GM18507 (cell line): ENCODE measurements around the gene DBN1.

Experiments used
- DNase-seq: peaks from one replicate; pipeline ENCODE4 v3.0.0; 2011; ENCODE audit warnings: low read depth; ENCODE audit not compliant: insufficient read length; ENCODE audit errors: extremely low spot score
- FAIRE-seq: peaks from 2 replicates; lab custom pipeline; 2011; peaks lifted over from hg19 to GRCh38; lab: Jason Lieb, UNC

Gene DBN1

GRCh38 chr5:177459357-177459756, 14.1 kb downstream of the DBN1 start:
- DNase-seq = no peak
- no peak for FAIRE-seq

- FAIRE-seq (no peak), DNase-seq (no peak)
These were observed 14.5 kb downstream of the DBN1 start for GRCh38 chr5:177458912-177459350.

- FAIRE-seq (no peak), DNase-seq (no peak)
These were observed 15.4 kb downstream of the DBN1 start for GRCh38 chr5:177457852-177458681.

- DNase-seq = peak; percentile 85
- peak; percentile 99 for FAIRE-seq
These were observed 16.2 kb downstream of the DBN1 start for GRCh38 chr5:177456976-177457851.

- no peak for DNase-seq
- no peak for FAIRE-seq
These were observed 16.9 kb downstream of the DBN1 start for GRCh38 chr5:177456591-177456964.

- peak; percentile 94 for FAIRE-seq
- DNase-seq = peak; percentile 85
These were observed 17.5 kb downstream of the DBN1 start for GRCh38 chr5:177455661-177456590.

- peak; percentile 73 for DNase-seq
- peak; percentile 83 for FAIRE-seq
These were observed 18.3 kb downstream of the DBN1 start for GRCh38 chr5:177455036-177455660.

- DNase-seq (peak; percentile 95), FAIRE-seq (peak; percentile 93)
These were observed 18.9 kb downstream of the DBN1 start for GRCh38 chr5:177454397-177455035.

GRCh38 chr5:177453852-177454396, 19.5 kb downstream of the DBN1 start:
- FAIRE-seq = peak; percentile 66
- no peak for DNase-seq

GRCh38 chr5:177452688-177453638, 20.5 kb downstream of the DBN1 start:
- no peak for FAIRE-seq
- no peak for DNase-seq

- DNase-seq (no peak), FAIRE-seq (no peak)
These were observed 22.6 kb downstream of the DBN1 start for GRCh38 chr5:177450667-177451424.

GRCh38 chr5:177449140-177450061, 24.0 kb downstream of the DBN1 start:
- FAIRE-seq = no peak

GRCh38 chr5:177448244-177448950, 25.0 kb downstream of the DBN1 start:
- peak; percentile 51 for FAIRE-seq
- no peak for DNase-seq

More at GRCh38 chr5:177449140-177450061, 24.0 kb downstream of the DBN1 start:
- DNase-seq = no peak

- FAIRE-seq (no peak), DNase-seq (no peak)
These were observed 25.7 kb downstream of the DBN1 start for GRCh38 chr5:177447611-177448243.
